ENCODE data around the gene PSMC3IP.
A peak's percentile ranks its signal among the peaks of the same experiment; 100 is the strongest.

DNA sequence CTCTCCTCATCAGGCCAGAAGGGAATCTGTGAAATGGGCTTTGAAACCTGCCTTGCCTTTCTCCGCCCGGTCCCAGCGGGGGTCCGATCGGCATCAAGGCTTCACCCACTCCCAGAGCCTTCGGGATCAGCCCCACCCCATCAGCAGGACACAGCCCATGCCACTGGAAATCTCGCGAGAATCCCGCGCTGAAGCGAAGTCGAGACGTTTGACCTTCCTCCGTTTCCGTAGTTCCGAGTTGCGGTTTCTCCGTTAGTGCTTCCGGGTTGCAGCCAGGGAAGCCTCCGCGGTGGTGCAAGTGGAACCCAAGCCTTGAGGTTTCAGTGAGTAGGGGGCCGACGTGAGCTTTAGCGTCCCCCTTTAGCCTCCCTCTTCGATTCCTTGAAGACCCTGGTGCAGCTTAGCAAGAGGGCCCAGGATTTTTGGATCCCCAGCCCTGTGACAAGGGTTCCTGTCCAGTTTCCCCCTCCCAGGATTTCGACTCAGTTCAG is 15.6 kb downstream of the PSMC3IP start, which contains the start of gene COASY:
- TF ChIP-seq CTCF (IDR thresholded peaks at IDR 0.05) = peak in 1 of 5 experiments; percentile 39
- TF ChIP-seq POLR2A (IDR thresholded peaks at IDR 0.05) = peak in 1 of 2 donors; percentile 43
- peak; percentile 80 to 96 for TF ChIP-seq EP300 (IDR thresholded peaks at IDR 0.05)

Measured in tibial nerve (tissue), 4 donors.